SK-N-SH treated with all-trans-retinoic acid at 6 μM for 48 hours (cell line): ENCODE data around the gene PPP1R3A.

ENCODE experiments used
- ATAC-seq: fragments of 200-7000 bp; cut with Tn5 transposase; 3 replicates; pipeline ENCODE4 v1.9.1; 2020; ENCODE audit warnings: mild to moderate bottlenecking, moderate library complexity
- ARNTL ChIP-seq: fragments of 450-650 bp; formaldehyde crosslinking; IDR thresholded peaks from 2 replicates; pipeline ENCODE4 v1.5.0; 2020; ENCODE audit warnings: low read depth, mild to moderate bottlenecking, moderate library complexity, borderline replicate concordance
- BACH2 ChIP-seq: fragments of 250-450 bp; sonication (Bioruptor Pico); IDR thresholded peaks from 2 replicates; pipeline ENCODE4 v1.9.0; 2021; ENCODE audit warnings: mild to moderate bottlenecking, borderline replicate concordance
- CSDC2 ChIP-seq: fragments of 250-450 bp; sonication (Bioruptor Pico); IDR thresholded peaks from 2 replicates; pipeline ENCODE4 v1.5.0; 2020; ENCODE audit warnings: mild to moderate bottlenecking, moderate library complexity
- ESRRG ChIP-seq: fragments of 250-450 bp; sonication (Bioruptor Pico); IDR thresholded peaks from 2 replicates; pipeline ENCODE4 v1.6.1; 2021; ENCODE audit warnings: mild to moderate bottlenecking
- GLIS3 ChIP-seq: fragments of 250-450 bp; sonication (Bioruptor Pico); IDR thresholded peaks from 2 replicates; pipeline ENCODE4 v1.5.0; 2020; ENCODE audit warnings: mild to moderate bottlenecking, moderate library complexity
- PPARA ChIP-seq: fragments of 250-450 bp; sonication (Bioruptor Pico); IDR thresholded peaks from 2 replicates; pipeline ENCODE4 v1.5.0; 2020; ENCODE audit warnings: mild to moderate bottlenecking, borderline replicate concordance
- RARB ChIP-seq: fragments of 250-450 bp; sonication (Bioruptor Pico); IDR thresholded peaks from 2 replicates; pipeline ENCODE4 v1.8.0; 2021; ENCODE audit warnings: mild to moderate bottlenecking, moderate library complexity
- SNAI2 ChIP-seq: fragments of 250-450 bp; sonication (Bioruptor Pico); IDR thresholded peaks from 2 replicates; pipeline ENCODE4 v1.5.0; 2020; ENCODE audit warnings: mild to moderate bottlenecking, moderate library complexity
- TCF4 ChIP-seq: fragments of 250-450 bp; sonication (Bioruptor Pico); IDR thresholded peaks from 2 replicates; pipeline ENCODE4 v1.8.0; 2021; ENCODE audit warnings: mild to moderate bottlenecking, moderate library complexity, borderline replicate concordance
- TOX ChIP-seq: fragments of 250-450 bp; sonication (Bioruptor Pico); IDR thresholded peaks from 2 replicates; pipeline ENCODE4 v1.8.0; 2021; ENCODE audit warnings: mild to moderate bottlenecking, moderate library complexity, borderline replicate concordance
- ZC3H10 ChIP-seq: fragments of 250-450 bp; sonication (Bioruptor Pico); IDR thresholded peaks from 2 replicates; pipeline ENCODE4 v1.5.1; 2021; ENCODE audit warnings: mild to moderate bottlenecking, moderate library complexity
- ZFP30 ChIP-seq: fragments of 450-650 bp; formaldehyde crosslinking; IDR thresholded peaks from 2 replicates; pipeline ENCODE4 v1.5.0; 2022; ENCODE audit warnings: mild to moderate bottlenecking, moderate library complexity
- ZNF565 ChIP-seq: fragments of 450-650 bp; formaldehyde crosslinking; conservative IDR thresholded peaks from 2 replicates; pipeline ENCODE4 v1.5.0; 2020; ENCODE audit warnings: low read depth, mild to moderate bottlenecking, moderate library complexity
- TF ChIP-seq, protein P1 (sequence below): fragments of 250-450 bp; sonication (Bioruptor Pico); IDR thresholded peaks from 2 replicates; pipeline ENCODE4 v1.8.0; 2021; ENCODE audit warnings: low read depth, mild to moderate bottlenecking, moderate library complexity, borderline replicate concordance
- TF ChIP-seq, protein P2 (sequence below): fragments of 250-450 bp; sonication (Bioruptor Pico); IDR thresholded peaks from 2 replicates; pipeline ENCODE4 v1.8.0; 2020; ENCODE audit warnings: mild to moderate bottlenecking, moderate library complexity, borderline replicate concordance
- TF ChIP-seq, protein P3 (sequence below): fragments of 250-450 bp; sonication (Bioruptor Pico); IDR thresholded peaks from 2 replicates; pipeline ENCODE4 v1.5.1; 2020; ENCODE audit warnings: low read depth, mild to moderate bottlenecking, moderate library complexity
- TF ChIP-seq, protein P4 (sequence below): fragments of 250-450 bp; sonication (Bioruptor Pico); IDR thresholded peaks from 2 replicates; pipeline ENCODE4 v1.5.1; 2021; ENCODE audit warnings: mild to moderate bottlenecking, moderate library complexity
- TF ChIP-seq, protein P5 (sequence below): fragments of 250-450 bp; sonication (Bioruptor Pico); IDR thresholded peaks from 2 replicates; pipeline ENCODE4 v1.5.0; 2020; ENCODE audit warnings: mild to moderate bottlenecking, moderate library complexity

Gene PPP1R3A

DNA sequence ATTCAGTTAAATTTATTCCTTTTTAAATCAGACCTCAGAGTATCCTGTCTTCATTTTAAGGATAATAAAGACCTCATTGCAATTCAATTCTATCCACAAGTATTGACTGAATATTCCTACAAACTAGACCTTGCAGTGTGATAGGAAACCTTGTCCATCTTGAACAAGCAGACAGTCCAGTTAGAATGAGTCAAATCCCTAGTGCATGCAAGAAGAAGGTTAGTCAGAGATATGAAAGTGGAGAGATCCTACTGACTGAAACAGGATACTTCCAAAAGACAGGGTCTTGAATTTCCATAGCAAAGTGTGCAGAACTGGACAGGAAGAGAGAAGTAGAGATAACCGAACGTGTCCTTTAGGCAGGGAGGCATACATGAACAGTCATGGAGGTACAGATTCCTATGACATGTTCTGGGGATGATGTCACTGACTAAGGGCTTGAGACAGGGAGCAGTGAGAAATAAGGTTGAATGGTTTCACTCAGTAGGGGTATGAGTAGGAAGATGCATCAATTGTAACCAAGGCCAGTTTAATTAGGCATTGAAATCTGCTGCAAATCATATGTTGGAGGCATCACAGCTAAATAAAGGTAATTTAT, 45.2 kb downstream of the PPP1R3A start:
- ATAC-seq = no peak
- TF ChIP-seq SNAI2 (CRISPR knock-in tag) (no peak), ZNF565 (CRISPR knock-in tag) (no peak), TCF4 (CRISPR knock-in tag) (no peak), TOX (CRISPR knock-in tag) (no peak), CSDC2 (CRISPR knock-in tag) (no peak), ARNTL (no peak), PPARA (no peak), ZFP30 (CRISPR knock-in tag) (no peak), RARB (CRISPR knock-in tag) (no peak), ESRRG (CRISPR knock-in tag) (no peak)
- TF ChIP-seq, protein P1, sequence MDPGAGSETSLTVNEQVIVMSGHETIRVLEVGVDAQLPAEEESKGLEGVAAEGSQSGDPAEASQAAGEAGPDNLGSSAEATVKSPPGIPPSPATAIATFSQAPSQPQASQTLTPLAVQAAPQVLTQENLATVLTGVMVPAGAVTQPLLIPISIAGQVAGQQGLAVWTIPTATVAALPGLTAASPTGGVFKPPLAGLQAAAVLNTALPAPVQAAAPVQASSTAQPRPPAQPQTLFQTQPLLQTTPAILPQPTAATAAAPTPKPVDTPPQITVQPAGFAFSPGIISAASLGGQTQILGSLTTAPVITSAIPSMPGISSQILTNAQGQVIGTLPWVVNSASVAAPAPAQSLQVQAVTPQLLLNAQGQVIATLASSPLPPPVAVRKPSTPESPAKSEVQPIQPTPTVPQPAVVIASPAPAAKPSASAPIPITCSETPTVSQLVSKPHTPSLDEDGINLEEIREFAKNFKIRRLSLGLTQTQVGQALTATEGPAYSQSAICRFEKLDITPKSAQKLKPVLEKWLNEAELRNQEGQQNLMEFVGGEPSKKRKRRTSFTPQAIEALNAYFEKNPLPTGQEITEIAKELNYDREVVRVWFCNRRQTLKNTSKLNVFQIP = no peak
- TF ChIP-seq, protein P2, sequence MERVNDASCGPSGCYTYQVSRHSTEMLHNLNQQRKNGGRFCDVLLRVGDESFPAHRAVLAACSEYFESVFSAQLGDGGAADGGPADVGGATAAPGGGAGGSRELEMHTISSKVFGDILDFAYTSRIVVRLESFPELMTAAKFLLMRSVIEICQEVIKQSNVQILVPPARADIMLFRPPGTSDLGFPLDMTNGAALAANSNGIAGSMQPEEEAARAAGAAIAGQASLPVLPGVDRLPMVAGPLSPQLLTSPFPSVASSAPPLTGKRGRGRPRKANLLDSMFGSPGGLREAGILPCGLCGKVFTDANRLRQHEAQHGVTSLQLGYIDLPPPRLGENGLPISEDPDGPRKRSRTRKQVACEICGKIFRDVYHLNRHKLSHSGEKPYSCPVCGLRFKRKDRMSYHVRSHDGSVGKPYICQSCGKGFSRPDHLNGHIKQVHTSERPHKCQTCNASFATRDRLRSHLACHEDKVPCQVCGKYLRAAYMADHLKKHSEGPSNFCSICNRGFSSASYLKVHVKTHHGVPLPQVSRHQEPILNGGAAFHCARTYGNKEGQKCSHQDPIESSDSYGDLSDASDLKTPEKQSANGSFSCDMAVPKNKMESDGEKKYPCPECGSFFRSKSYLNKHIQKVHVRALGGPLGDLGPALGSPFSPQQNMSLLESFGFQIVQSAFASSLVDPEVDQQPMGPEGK (CRISPR knock-in tag) = no peak
- TF ChIP-seq, protein P3, sequence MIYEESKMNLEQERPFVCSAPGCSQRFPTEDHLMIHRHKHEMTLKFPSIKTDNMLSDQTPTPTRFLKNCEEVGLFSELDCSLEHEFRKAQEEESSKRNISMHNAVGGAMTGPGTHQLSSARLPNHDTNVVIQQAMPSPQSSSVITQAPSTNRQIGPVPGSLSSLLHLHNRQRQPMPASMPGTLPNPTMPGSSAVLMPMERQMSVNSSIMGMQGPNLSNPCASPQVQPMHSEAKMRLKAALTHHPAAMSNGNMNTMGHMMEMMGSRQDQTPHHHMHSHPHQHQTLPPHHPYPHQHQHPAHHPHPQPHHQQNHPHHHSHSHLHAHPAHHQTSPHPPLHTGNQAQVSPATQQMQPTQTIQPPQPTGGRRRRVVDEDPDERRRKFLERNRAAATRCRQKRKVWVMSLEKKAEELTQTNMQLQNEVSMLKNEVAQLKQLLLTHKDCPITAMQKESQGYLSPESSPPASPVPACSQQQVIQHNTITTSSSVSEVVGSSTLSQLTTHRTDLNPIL = no peak

DNA sequence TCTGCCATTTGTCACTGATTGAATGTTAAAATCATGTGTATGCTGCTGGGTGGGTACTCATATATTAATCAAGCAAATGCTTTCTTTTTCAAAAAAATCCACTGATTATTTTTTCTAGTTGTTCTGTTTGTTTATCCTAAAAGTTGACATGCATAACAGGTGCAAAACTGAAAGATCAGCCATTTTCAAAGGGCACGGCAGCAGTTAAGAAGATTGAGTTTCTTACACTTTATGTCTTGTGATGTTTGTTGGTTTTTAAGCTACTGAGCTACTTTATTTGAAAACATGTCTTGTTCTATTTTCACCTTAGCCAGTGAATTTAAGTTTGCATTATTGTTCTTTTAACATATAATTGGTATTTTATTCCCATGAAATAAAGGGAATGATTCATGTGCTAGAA, 45.8 kb downstream of the PPP1R3A start:
- no peak for ATAC-seq
- TF ChIP-seq ZFP30 (CRISPR knock-in tag) (no peak), CSDC2 (CRISPR knock-in tag) (no peak), ESRRG (CRISPR knock-in tag) (no peak), PPARA (no peak), ZNF565 (CRISPR knock-in tag) (no peak), TCF4 (CRISPR knock-in tag) (no peak), BACH2 (no peak), GLIS3 (CRISPR knock-in tag) (no peak)
- TF ChIP-seq, protein P4, sequence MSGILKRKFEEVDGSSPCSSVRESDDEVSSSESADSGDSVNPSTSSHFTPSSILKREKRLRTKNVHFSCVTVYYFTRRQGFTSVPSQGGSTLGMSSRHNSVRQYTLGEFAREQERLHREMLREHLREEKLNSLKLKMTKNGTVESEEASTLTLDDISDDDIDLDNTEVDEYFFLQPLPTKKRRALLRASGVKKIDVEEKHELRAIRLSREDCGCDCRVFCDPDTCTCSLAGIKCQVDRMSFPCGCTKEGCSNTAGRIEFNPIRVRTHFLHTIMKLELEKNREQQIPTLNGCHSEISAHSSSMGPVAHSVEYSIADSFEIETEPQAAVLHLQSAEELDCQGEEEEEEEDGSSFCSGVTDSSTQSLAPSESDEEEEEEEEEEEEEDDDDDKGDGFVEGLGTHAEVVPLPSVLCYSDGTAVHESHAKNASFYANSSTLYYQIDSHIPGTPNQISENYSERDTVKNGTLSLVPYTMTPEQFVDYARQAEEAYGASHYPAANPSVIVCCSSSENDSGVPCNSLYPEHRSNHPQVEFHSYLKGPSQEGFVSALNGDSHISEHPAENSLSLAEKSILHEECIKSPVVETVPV = no peak
- TF ChIP-seq, protein P3 = no peak
- TF ChIP-seq, protein P5, sequence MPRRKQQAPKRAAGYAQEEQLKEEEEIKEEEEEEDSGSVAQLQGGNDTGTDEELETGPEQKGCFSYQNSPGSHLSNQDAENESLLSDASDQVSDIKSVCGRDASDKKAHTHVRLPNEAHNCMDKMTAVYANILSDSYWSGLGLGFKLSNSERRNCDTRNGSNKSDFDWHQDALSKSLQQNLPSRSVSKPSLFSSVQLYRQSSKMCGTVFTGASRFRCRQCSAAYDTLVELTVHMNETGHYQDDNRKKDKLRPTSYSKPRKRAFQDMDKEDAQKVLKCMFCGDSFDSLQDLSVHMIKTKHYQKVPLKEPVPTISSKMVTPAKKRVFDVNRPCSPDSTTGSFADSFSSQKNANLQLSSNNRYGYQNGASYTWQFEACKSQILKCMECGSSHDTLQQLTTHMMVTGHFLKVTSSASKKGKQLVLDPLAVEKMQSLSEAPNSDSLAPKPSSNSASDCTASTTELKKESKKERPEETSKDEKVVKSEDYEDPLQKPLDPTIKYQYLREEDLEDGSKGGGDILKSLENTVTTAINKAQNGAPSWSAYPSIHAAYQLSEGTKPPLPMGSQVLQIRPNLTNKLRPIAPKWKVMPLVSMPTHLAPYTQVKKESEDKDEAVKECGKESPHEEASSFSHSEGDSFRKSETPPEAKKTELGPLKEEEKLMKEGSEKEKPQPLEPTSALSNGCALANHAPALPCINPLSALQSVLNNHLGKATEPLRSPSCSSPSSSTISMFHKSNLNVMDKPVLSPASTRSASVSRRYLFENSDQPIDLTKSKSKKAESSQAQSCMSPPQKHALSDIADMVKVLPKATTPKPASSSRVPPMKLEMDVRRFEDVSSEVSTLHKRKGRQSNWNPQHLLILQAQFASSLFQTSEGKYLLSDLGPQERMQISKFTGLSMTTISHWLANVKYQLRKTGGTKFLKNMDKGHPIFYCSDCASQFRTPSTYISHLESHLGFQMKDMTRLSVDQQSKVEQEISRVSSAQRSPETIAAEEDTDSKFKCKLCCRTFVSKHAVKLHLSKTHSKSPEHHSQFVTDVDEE (CRISPR knock-in tag) = no peak

DNA sequence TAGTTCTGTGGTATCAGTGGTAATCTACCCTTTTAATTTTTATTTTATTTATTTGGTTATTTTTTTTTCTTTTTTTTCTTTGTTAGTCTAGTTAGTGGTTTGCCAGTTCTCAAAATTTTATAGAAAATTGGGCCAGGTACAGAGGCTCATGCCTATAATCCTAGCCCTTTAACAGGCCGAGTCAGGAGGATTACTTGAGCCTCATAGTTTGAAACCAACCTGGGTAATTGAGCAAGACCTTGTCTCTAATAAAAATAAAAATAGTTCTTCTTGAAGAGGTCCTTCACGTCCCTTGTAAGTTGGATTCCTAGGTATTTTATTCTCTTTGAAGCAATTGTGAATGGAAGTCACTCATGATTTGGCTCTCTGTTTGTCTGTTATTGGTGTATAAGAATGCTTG, 51.5 kb downstream of the PPP1R3A start:
- no peak for ATAC-seq
- TF ChIP-seq PPARA = no peak
- TF ChIP-seq SNAI2 (CRISPR knock-in tag) = no peak
- no peak for TF ChIP-seq ESRRG (CRISPR knock-in tag)
- no peak for TF ChIP-seq ZC3H10 (CRISPR knock-in tag)
- TF ChIP-seq, protein P3 = no peak
- TF ChIP-seq TOX (CRISPR knock-in tag) = no peak
- no peak for TF ChIP-seq CSDC2 (CRISPR knock-in tag)
- TF ChIP-seq, protein P5 (CRISPR knock-in tag) = no peak
- TF ChIP-seq, protein P1 = no peak
- no peak for TF ChIP-seq GLIS3 (CRISPR knock-in tag)
- no peak for TF ChIP-seq BACH2
- TF ChIP-seq ZNF565 (CRISPR knock-in tag) = no peak
